Dendritic cell treated with granulocyte-macrophage colony-stimulating factor and Interleukin-4, amounts not matched to agents 40 ng/mL and 50 ng/mL, for 4 days (primary cell): ENCODE measurements around the gene FBXO31.
"Not testable (repeated sequence)": the region's sequence is repeated elsewhere in the genome, so short reads cannot be mapped to it uniquely, and the experiment has no call there.

Source experiments
- H3K27ac Mint-ChIP-seq: one replicate; pipeline ENCODE4 v1.8.0; 2022; ENCODE audit warnings: mild to moderate bottlenecking, mixed read lengths
- H3K27me3 Mint-ChIP-seq: one replicate; pipeline ENCODE4 v1.8.0; 2022; ENCODE audit warnings: mild to moderate bottlenecking, mixed read lengths
- H3K36me3 Mint-ChIP-seq: one replicate; pipeline ENCODE4 v1.8.0; 2022; ENCODE audit warnings: low read depth, mixed read lengths
- H3K4me1 Mint-ChIP-seq: one replicate; pipeline ENCODE4 v1.8.0; 2022; ENCODE audit warnings: low read depth, mixed read lengths
- H3K4me3 Mint-ChIP-seq: one replicate; pipeline ENCODE4 v1.8.0; 2022; ENCODE audit warnings: mild to moderate bottlenecking, moderate library complexity, mixed read lengths
- H3K9me3 Mint-ChIP-seq: one replicate; pipeline ENCODE4 v1.8.0; 2022; ENCODE audit warnings: mixed read lengths
- intact Hi-C: fragments of 100-400 bp; cut with micrococcal nuclease; formaldehyde crosslinking; loops from one replicate; pipeline ENCODE4 v1.15.0; 2022

FBXO31 gene

DNA sequence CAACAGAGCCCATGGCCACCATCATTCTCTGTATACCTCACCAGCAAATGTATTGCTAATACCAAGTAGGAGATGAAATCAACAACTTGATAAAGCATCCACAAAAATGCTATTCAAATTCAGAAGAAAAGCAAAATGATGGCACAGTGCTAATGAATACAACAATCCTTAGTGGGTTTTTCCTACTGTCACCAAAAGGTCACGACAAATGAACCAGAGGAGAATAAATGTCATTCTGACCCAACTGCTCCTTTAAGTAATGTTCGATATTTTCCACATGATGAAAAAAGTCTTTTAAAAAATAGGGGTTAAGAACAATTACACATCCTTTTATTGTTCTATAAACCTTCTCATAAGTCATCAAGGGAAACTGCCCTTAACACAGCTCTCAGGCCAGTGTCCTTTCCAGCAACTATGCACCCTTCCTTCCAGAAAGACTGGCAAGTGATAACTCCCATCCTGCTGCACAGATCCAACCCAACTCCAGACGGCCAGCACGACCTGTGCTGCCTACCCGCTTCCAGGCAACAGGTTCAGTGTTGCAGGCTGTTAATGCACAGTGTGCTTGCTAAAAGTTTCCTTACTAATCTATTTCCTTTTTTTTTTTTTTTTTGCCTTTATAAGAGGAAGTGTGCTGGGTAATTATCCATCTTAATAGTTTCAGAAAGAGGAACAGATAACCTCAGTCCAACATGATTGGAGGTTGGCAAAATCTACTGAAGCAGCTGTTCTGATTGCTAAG, 15.4 kb downstream of the FBXO31 start:
- Mint-ChIP-seq H3K36me3 (peaks cover 37% of the 10 kb centered on the region), H3K27ac (no peak overlapping the region), H3K9me3 (no peaks in the 10 kb centered on the region), H3K27me3 (peaks cover 83% of the 10 kb centered on the region), H3K4me3 (no peak overlapping the region), H3K4me1 (peaks cover 23% of the 10 kb centered on the region)
- intact Hi-C loops, result no loop called here

- intact Hi-C loops, result no loop called here
- no peak overlapping the region for H3K27ac Mint-ChIP-seq
- H3K27me3 Mint-ChIP-seq, result peaks cover 84% of the 10 kb centered on the region
- H3K9me3 Mint-ChIP-seq, result no peaks in the 10 kb centered on the region
- H3K4me1 Mint-ChIP-seq, result peaks cover 23% of the 10 kb centered on the region
- no peak overlapping the region for H3K4me3 Mint-ChIP-seq
- H3K36me3 Mint-ChIP-seq, result peaks cover 37% of the 10 kb centered on the region
Observed at GRCh38 chr16:87367529-87367928, 16.0 kb downstream of the FBXO31 start.

DNA sequence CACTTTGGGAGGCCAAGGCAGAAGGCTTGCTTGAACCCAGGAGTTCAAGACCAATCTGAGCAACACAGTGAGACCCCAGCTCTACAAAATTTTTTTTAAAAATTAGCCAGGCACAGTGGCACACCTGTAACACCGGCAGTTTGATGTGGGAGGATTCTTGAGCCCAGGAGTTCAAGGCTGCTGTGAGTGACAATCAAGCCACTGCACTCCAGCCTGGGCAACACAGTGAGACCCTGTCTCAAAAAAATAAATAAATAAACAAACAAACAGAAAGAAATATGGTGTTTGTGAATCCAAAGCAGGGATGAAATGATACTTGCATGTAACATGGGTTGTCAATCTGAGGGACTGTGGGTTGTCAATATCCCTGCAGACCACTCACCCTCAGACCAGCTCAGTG, 16.6 kb downstream of the FBXO31 start:
- Mint-ChIP-seq H3K27ac (no peak overlapping the region), H3K4me1 (peaks cover 23% of the 10 kb centered on the region)
- intact Hi-C loops, result no loop called here

GRCh38 chr16:87366288-87366687, 17.3 kb downstream of the FBXO31 start:
- peaks cover 81% of the 10 kb centered on the region for H3K27me3 Mint-ChIP-seq
- no peaks in the 10 kb centered on the region for H3K9me3 Mint-ChIP-seq
- no peak overlapping the region for H3K27ac Mint-ChIP-seq
- H3K36me3 Mint-ChIP-seq, result peaks cover 46% of the 10 kb centered on the region
- H3K4me3 Mint-ChIP-seq, result no peak overlapping the region
- peaks cover 23% of the 10 kb centered on the region for H3K4me1 Mint-ChIP-seq
- intact Hi-C loops, result no loop called here

More for the DNA sequence above, 16.6 kb downstream of the FBXO31 start:
- Mint-ChIP-seq H3K4me3 (no peak overlapping the region), H3K27me3 (peaks cover 80% of the 10 kb centered on the region), H3K36me3 (peaks cover 39% of the 10 kb centered on the region), H3K9me3 (no peaks in the 10 kb centered on the region)

DNA sequence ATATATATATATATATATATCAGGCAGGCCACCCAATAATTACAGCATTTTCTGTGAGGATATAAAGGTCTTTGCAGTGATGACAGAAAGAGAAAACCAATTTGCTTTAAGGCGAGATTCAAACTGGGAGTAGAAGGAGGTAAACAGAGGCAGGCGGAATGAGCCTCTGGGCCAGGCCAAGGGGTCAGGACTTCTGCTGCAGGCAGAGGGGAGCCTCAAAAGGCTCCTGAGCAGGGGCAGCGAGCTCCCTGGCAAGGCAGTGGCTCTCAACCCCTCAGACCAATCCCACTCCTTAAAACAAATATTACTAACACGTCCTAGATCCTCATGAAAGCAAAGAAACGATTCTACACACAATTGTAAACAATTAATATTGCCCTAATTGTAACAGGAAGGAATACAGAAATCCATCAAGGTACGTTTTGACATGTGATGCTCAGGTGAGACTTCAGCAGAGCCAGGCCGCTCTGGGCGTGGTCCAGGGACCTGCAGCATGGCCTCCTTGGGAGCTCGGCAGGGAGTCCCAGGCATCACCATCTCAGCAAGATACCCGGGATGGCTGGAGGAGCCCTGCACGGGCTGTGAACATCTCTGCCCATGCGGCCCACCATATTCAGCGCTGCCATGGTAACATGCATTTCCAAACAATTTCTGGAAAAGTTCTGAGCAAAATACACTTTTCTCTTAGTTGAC, 18.4 kb downstream of the FBXO31 start:
- peaks cover 57% of the 10 kb centered on the region for H3K36me3 Mint-ChIP-seq
- no peaks in the 10 kb centered on the region for H3K9me3 Mint-ChIP-seq
- intact Hi-C loops, result no loop called here
- peaks cover 15% of the 10 kb centered on the region for H3K4me1 Mint-ChIP-seq
- H3K27ac Mint-ChIP-seq, result no peak overlapping the region
- H3K27me3 Mint-ChIP-seq, result peaks cover 81% of the 10 kb centered on the region
- no peak overlapping the region for H3K4me3 Mint-ChIP-seq

GRCh38 chr16:87363771-87364455, 19.7 kb downstream of the FBXO31 start:
- intact Hi-C loops, result no loop called here
- no peaks in the 10 kb centered on the region for H3K9me3 Mint-ChIP-seq
- H3K36me3 Mint-ChIP-seq, result peaks cover 69% of the 10 kb centered on the region
- no peak overlapping the region for H3K27ac Mint-ChIP-seq
- H3K4me1 Mint-ChIP-seq, result peaks cover 9% of the 10 kb centered on the region
- H3K4me3 Mint-ChIP-seq, result no peak overlapping the region
- H3K27me3 Mint-ChIP-seq, result peaks cover 82% of the 10 kb centered on the region

DNA sequence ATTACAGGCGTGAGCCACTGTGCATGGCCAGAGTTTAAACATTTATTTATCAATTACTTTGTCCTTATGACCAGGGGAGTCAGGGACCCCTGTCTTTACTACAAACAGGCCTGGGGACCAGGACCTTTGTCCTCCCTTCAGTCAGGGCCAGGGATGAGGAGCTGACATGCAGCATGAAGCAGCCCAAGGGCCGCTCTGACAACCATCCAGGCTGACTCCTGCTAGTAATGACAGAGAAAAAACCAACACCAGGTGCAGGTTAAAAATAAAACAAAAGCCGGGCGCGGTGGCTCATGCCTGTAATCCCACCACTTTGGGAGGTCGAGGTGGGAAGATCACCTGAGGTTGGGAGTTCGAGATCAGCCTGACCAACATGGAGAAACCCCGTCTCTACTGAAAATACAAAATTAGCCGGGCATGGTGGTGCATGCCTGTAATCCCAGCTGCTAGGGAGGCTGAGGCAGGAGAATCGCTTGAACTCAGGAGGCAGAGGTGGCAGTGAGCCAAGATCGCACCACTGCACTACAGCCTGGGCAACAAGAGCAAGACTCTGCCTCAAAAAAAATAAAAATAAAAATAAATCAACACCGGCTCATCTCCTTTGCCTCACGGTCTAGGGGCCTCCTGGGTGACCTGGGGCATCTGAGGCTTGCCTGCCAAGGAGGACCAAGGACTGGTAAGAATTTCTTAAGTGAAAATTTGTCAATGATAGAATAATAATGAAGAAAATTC, 20.6 kb downstream of the FBXO31 start:
- peaks cover 79% of the 10 kb centered on the region for H3K36me3 Mint-ChIP-seq
- intact Hi-C loops, result not testable (repeated sequence)

DNA sequence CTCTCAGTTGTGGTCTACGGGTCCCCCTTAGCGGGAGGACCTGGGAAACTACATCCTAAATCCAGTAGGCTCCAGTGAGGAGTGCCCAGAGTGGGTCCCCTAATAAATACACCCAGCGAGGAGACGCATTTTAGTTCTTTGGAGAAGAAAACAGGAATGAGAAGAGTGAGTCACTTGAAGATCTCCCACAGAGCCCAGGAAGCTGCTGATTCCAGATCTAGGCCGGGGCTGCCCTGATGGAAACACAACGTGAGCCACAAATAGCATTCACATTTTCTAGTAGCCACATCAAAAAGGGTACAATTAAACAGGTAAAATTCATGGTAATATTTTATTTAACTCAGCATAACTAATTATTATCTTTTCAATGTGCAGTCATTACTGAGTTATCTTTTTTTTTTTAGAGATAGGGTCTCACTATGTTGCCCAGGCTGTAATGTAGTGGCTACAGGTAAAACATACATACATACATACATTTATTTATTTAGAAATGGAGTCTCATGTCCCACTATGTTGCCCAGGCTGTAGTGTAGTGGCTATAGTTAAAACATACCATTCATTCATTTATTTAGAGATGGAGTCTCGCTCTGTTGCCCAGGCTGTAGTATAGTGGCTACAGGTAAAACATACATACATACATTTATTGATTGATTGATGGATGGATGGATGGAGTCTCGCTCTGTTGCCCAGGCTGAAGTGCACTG, 21.5 kb downstream of the FBXO31 start:
- intact Hi-C loops, result no loop called here
- Mint-ChIP-seq H3K36me3 (peaks cover 81% of the 10 kb centered on the region), H3K9me3 (no peaks in the 10 kb centered on the region), H3K4me3 (no peak overlapping the region), H3K4me1 (no peaks in the 10 kb centered on the region), H3K27ac (no peak overlapping the region), H3K27me3 (peaks cover 82% of the 10 kb centered on the region)

More for the DNA sequence above, 20.6 kb downstream of the FBXO31 start:
- not testable (repeated sequence) for H3K4me1 Mint-ChIP-seq, H3K4me3 Mint-ChIP-seq, H3K9me3 Mint-ChIP-seq, H3K27ac Mint-ChIP-seq
- peaks cover 88% of the 10 kb centered on the region for H3K27me3 Mint-ChIP-seq

DNA sequence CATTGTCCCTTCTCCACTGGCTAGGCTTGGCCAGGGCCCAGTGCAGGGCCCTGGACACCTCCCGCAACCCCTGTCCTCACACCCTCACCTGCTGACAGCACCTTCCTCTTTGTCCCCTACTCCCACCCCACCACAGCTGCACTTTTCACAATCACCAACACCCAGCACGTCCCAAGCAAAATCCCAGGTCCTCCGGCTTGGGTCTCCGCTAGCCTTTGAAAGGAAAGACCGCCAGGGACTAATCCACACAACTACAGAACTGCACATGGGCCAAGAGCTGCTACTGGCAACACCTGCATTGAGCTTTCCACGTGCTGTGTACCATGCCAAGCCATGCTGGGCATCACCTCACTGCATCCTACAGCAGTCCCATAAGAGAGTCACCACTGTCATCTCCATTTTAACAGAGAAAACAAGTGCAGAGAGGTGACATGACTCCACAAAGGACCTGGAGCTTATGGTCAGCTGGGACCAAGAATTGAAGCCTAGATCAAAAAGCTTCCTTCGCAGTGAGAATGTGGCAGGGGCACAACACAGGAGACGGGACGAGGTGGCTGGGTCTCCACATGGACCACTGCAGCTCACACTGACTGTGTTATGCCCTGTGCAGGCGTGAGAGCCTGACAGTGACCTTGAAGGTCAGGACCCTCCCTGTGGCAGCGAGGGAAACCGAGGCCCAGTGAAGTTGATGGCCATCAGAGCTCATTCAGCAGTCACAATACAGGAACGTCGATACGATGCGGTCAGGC, 22.5 kb downstream of the FBXO31 start:
- intact Hi-C loops, result no loop called here
- Mint-ChIP-seq H3K4me1 (no peaks in the 10 kb centered on the region), H3K27ac (no peak overlapping the region), H3K36me3 (peaks cover 84% of the 10 kb centered on the region), H3K27me3 (peaks cover 79% of the 10 kb centered on the region), H3K4me3 (no peak overlapping the region), H3K9me3 (no peaks in the 10 kb centered on the region)

DNA sequence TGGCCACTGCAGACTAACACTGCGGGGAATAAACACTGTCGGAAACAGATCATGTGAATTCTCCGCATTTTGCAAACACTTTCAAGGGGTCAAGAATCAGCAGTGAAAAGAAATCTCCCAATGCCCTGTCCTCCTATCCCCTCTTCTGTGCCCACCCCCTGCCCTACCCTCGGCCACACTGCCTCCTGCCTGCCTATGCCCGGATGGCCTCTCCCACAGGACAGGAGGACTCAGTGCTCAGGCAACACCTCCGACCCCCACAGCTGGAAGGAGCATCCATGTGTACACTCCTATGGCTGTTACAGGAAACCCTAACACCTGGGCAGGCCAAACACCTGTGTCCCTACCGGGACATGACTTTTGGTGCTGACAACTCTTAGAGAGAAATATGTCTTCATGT, 24.5 kb downstream of the FBXO31 start:
- Mint-ChIP-seq H3K9me3 (no peaks in the 10 kb centered on the region), H3K4me1 (no peaks in the 10 kb centered on the region), H3K4me3 (no peak overlapping the region)

DNA sequence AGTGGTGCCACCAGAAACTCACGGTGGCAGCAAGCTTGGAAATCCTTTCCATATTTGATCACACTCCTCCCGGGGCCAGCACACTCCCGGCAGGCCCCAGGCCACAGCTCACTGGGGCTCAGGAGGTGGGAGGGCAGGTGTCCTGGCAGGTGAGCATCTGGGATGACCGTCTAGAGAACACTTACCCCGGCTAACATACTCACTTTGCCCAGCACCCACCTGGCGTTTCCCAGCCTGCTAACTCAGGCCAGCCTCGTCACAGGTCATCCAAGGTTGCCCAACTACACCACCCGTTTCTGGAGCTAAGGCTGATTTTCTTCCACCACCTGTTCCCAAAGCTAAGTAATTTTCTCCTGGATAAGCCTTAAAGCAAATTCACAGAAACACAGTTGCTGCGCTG, 24.9 kb downstream of the FBXO31 start:
- no peaks in the 10 kb centered on the region for H3K4me1 Mint-ChIP-seq
- H3K27ac Mint-ChIP-seq, result no peak overlapping the region
- no peak overlapping the region for H3K4me3 Mint-ChIP-seq
- peaks cover 73% of the 10 kb centered on the region for H3K36me3 Mint-ChIP-seq
- peaks cover 62% of the 10 kb centered on the region for H3K27me3 Mint-ChIP-seq
- intact Hi-C loops, result no loop called here
- H3K9me3 Mint-ChIP-seq, result no peaks in the 10 kb centered on the region

More for the DNA sequence above, 24.5 kb downstream of the FBXO31 start:
- Mint-ChIP-seq H3K27ac (no peak overlapping the region), H3K27me3 (peaks cover 66% of the 10 kb centered on the region), H3K36me3 (peaks cover 77% of the 10 kb centered on the region)
- intact Hi-C loops, result no loop called here

- Mint-ChIP-seq H3K9me3 (no peaks in the 10 kb centered on the region), H3K27ac (no peak overlapping the region), H3K27me3 (peaks cover 58% of the 10 kb centered on the region), H3K4me3 (no peak overlapping the region), H3K36me3 (peaks cover 71% of the 10 kb centered on the region), H3K4me1 (no peaks in the 10 kb centered on the region)
- intact Hi-C loops, result no loop called here
Observed at GRCh38 chr16:87358250-87358649, 25.3 kb downstream of the FBXO31 start.

DNA sequence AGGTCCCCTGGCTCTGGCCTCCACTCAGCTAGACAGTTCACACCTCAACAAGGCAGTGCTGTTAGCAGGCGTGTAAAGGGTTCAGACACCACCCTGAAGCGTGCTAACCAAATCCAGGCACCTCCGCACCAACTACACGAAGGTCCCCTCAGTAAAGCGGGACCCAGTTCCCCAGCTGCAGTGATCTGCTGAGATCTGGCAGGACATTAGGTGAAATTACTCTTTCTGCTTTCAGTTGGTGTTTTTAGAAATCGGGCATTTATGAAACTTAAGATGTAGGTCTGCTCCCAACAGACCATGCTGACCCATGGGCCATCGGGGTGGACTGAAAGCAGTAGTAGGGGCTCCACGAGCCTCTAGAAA, 27.1 kb downstream of the FBXO31 start:
- H3K9me3 Mint-ChIP-seq, result no peaks in the 10 kb centered on the region
- H3K36me3 Mint-ChIP-seq, result peaks cover 67% of the 10 kb centered on the region
- no peak overlapping the region for H3K27ac Mint-ChIP-seq
- peaks cover 44% of the 10 kb centered on the region for H3K27me3 Mint-ChIP-seq
- no peak overlapping the region for H3K4me3 Mint-ChIP-seq
- intact Hi-C loops, result no loop called here
- H3K4me1 Mint-ChIP-seq, result no peaks in the 10 kb centered on the region
